ENCODE measurements around the gene RCSD1. TPM values are rescaled to one million over a fixed set of nuclear protein-coding genes. Genes with fewer than 3 reads are reported as not detected.

The RCSD1 gene
- total and polyA plus RNA-seq, 2 experiments from 2014 or later = 0.77 to 0.80 TPM

- WGBS (ENCODE audit: low lambda C conversion rate, missing lambda C conversion rate) = 63% methylated on average over 2 of the region's 2 CpGs
- Histone ChIP-seq H3K36me3 (replicated peaks; ENCODE audit: insufficient read depth, low read depth) (no peaks in the 10 kb centered on the region), H3K9me2 (replicated peaks; ENCODE audit: insufficient read depth) (no peaks in the 10 kb centered on the region), H3K4me2 (peak overlapping the region; percentile 93), H4K20me1 (ENCODE audit: insufficient read depth, poor library complexity, severe bottlenecking) (peaks cover 57% of the 10 kb centered on the region), H3K4me1 (ENCODE audit: insufficient read depth) (peaks cover 36% of the 10 kb centered on the region), H3K4me3 (peak overlapping the region; percentile 94), H2AFZ (no peak overlapping the region), H3K9me3 (ENCODE audit: low read depth) (no peaks in the 10 kb centered on the region), H3K27ac (peak overlapping the region; percentile 97), H3K79me2 (peaks cover 67% of the 10 kb centered on the region), H3K27me3 (no peaks in the 10 kb centered on the region)
- DNase-seq (ENCODE audit: low spot score) = peak; percentile 33
- TF ChIP-seq EZH2phosphoT487 (IDR thresholded peaks at IDR 0.05; ENCODE audit: low read depth, severe bottlenecking, unreplicated experiment) (no peak), EZH2 (IDR thresholded peaks at IDR 0.05; ENCODE audit: borderline replicate concordance) (no peak), CTCF (IDR thresholded peaks at IDR 0.05; ENCODE audit: poor library complexity) (no peak)
These were observed 93.8 kb downstream of the RCSD1 start for GRCh38 chr1:167723707-167724323.

GRCh38 chr1:167726008-167726407 is 96.0 kb downstream of the RCSD1 start:
- H4K20me1 ChIP-seq (ENCODE audit: insufficient read depth, poor library complexity, severe bottlenecking) = peaks cover 76% of the 10 kb centered on the region
- H3K79me2 ChIP-seq = peaks cover 88% of the 10 kb centered on the region
- no peaks in the 10 kb centered on the region for H3K9me3 ChIP-seq (ENCODE audit: low read depth)
- no peak overlapping the region for H3K4me3 ChIP-seq
- no peak overlapping the region for H2AFZ ChIP-seq
- TF ChIP-seq EZH2 (IDR thresholded peaks at IDR 0.05; ENCODE audit: borderline replicate concordance) (no peak), EZH2phosphoT487 (IDR thresholded peaks at IDR 0.05; ENCODE audit: low read depth, severe bottlenecking, unreplicated experiment) (no peak), CTCF (IDR thresholded peaks at IDR 0.05; ENCODE audit: poor library complexity) (no peak)
- peak overlapping the region; percentile 9 for H3K27ac ChIP-seq
- 69% methylated on average over 1 of the region's 1 CpG for WGBS (ENCODE audit: low lambda C conversion rate, missing lambda C conversion rate)
- peak overlapping the region; percentile 21 for H3K4me2 ChIP-seq
- DNase-seq (ENCODE audit: low spot score) = no peak
- peaks cover 31% of the 10 kb centered on the region for H3K4me1 ChIP-seq (ENCODE audit: insufficient read depth)
- H3K36me3 ChIP-seq (replicated peaks; ENCODE audit: insufficient read depth, low read depth) = no peaks in the 10 kb centered on the region
- no peaks in the 10 kb centered on the region for H3K27me3 ChIP-seq
- no peaks in the 10 kb centered on the region for H3K9me2 ChIP-seq (replicated peaks; ENCODE audit: insufficient read depth)

- 58% methylated on average over 8 of the region's 8 CpGs for WGBS (ENCODE audit: low lambda C conversion rate, missing lambda C conversion rate)
- Histone ChIP-seq H3K27me3 (no peaks in the 10 kb centered on the region), H2AFZ (no peak overlapping the region), H3K9me2 (replicated peaks; ENCODE audit: insufficient read depth) (no peaks in the 10 kb centered on the region), H3K27ac (peak overlapping the region; percentile 54), H3K9me3 (ENCODE audit: low read depth) (no peaks in the 10 kb centered on the region), H3K4me2 (no peak overlapping the region), H4K20me1 (ENCODE audit: insufficient read depth, poor library complexity, severe bottlenecking) (peaks cover 81% of the 10 kb centered on the region), H3K4me3 (no peak overlapping the region), H3K4me1 (ENCODE audit: insufficient read depth) (peaks cover 22% of the 10 kb centered on the region), H3K79me2 (peaks cover 99% of the 10 kb centered on the region), H3K36me3 (replicated peaks; ENCODE audit: insufficient read depth, low read depth) (no peaks in the 10 kb centered on the region)
- no peak for TF ChIP-seq EZH2phosphoT487 (IDR thresholded peaks at IDR 0.05; ENCODE audit: low read depth, severe bottlenecking, unreplicated experiment)
- TF ChIP-seq EZH2 (IDR thresholded peaks at IDR 0.05; ENCODE audit: borderline replicate concordance) = no peak
- TF ChIP-seq CTCF (IDR thresholded peaks at IDR 0.05; ENCODE audit: poor library complexity) = no peak
- DNase-seq (ENCODE audit: low spot score) = no peak
These were observed 98.9 kb downstream of the RCSD1 start for GRCh38 chr1:167728818-167729410.

All from hepatocyte (in vitro differentiated cells).